T-helper 1 cell treated with Interleukin-12 subunit alpha and Interleukin-12 subunit beta and Interleukin-4 antibody, amounts not matched to agents 30 μg/mL and 1 μg/mL, for 36 hours (primary cell): ENCODE results near the gene OR2AG1.

ENCODE experiments used
- H3K27ac Mint-ChIP-seq: one replicate; pipeline ENCODE4 v1.8.0; 2021; ENCODE audit warnings: mild to moderate bottlenecking, mixed read lengths
- H3K27me3 Mint-ChIP-seq: one replicate; pipeline ENCODE4 v1.8.0; 2021; ENCODE audit warnings: low read depth, mixed read lengths
- H3K36me3 Mint-ChIP-seq: one replicate; pipeline ENCODE4 v1.8.0; 2021; ENCODE audit warnings: low read depth, mixed read lengths
- H3K4me1 Mint-ChIP-seq: one replicate; pipeline ENCODE4 v1.8.0; 2021; ENCODE audit warnings: low read depth, mixed read lengths
- H3K4me3 Mint-ChIP-seq: one replicate; pipeline ENCODE4 v1.8.0; 2021; ENCODE audit warnings: mild to moderate bottlenecking, moderate library complexity, mixed read lengths
- H3K9me3 Mint-ChIP-seq: one replicate; pipeline ENCODE4 v1.8.0; 2021; ENCODE audit warnings: mixed read lengths

The OR2AG1 gene

GRCh38 chr11:6824136-6824823 is 41.5 kb downstream of the OR2AG1 start:
- no peak overlapping the region for H3K27ac Mint-ChIP-seq
- H3K36me3 Mint-ChIP-seq, result no peaks in the 10 kb centered on the region
- H3K9me3 Mint-ChIP-seq, result peaks cover 6% of the 10 kb centered on the region
- H3K27me3 Mint-ChIP-seq, result peaks cover 4% of the 10 kb centered on the region
- H3K4me3 Mint-ChIP-seq, result no peak overlapping the region
- H3K4me1 Mint-ChIP-seq, result no peaks in the 10 kb centered on the region

DNA sequence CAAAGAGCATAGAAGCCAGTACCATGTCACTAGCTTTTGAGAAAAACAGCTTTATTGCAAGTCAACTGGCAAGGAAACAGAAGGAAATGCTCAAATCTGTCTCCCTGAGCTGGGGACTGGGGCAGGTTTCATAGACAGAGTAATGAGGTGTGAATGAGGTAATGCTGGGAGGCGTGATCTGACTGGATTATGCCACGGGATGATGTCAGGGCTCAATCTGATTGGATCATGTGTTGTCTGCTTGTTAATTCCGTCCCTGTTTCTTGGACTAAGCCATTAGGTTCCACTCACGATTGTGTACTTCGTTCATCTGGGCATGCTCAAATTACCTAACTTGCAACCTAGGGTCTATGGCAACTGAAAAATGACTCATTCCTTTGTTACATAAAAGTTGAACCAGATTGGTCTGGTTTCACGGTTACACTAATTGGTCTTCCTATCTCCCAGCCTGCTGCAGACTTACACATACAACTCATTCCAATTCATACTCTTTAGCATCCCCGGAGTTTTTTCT is 42.5 kb downstream of the OR2AG1 start:
- peaks cover 4% of the 10 kb centered on the region for H3K27me3 Mint-ChIP-seq
- H3K9me3 Mint-ChIP-seq, result peaks cover under 1% of the 10 kb centered on the region
- no peaks in the 10 kb centered on the region for H3K4me1 Mint-ChIP-seq
- no peak overlapping the region for H3K4me3 Mint-ChIP-seq
- H3K27ac Mint-ChIP-seq, result no peak overlapping the region
- H3K36me3 Mint-ChIP-seq, result no peaks in the 10 kb centered on the region

- Mint-ChIP-seq H3K27ac (no peak overlapping the region), H3K4me3 (no peak overlapping the region), H3K9me3 (no peaks in the 10 kb centered on the region), H3K27me3 (peaks cover 3% of the 10 kb centered on the region), H3K36me3 (no peaks in the 10 kb centered on the region), H3K4me1 (no peaks in the 10 kb centered on the region)
These were observed 45.3 kb downstream of the OR2AG1 start for GRCh38 chr11:6828103-6828502.

- H3K4me1 Mint-ChIP-seq, result no peaks in the 10 kb centered on the region
- H3K27me3 Mint-ChIP-seq, result peaks cover 3% of the 10 kb centered on the region
- H3K4me3 Mint-ChIP-seq, result no peak overlapping the region
- H3K9me3 Mint-ChIP-seq, result no peaks in the 10 kb centered on the region
- H3K36me3 Mint-ChIP-seq, result no peaks in the 10 kb centered on the region
- no peak overlapping the region for H3K27ac Mint-ChIP-seq
These were observed 50.5 kb downstream of the OR2AG1 start for GRCh38 chr11:6833356-6833755.

GRCh38 chr11:6834021-6834420 is 51.2 kb downstream of the OR2AG1 start:
- Mint-ChIP-seq H3K27ac (no peak overlapping the region), H3K27me3 (peaks cover 3% of the 10 kb centered on the region), H3K9me3 (no peaks in the 10 kb centered on the region), H3K36me3 (no peaks in the 10 kb centered on the region), H3K4me3 (no peak overlapping the region), H3K4me1 (no peaks in the 10 kb centered on the region)
